Body of pancreas (tissue), 4 donors: ENCODE measurements around the gene FAM98C.

Source experiments
- CTCF ChIP-seq, 7 experiments: fragments of 450-650 bp in 4 of 7; fragments of 200-600 bp in 3 of 7; sonication (generic) in 3 of 7; IDR thresholded peaks; one replicate each; pipeline ENCODE4 v1.5.1; 2016 to 2019; ENCODE audit warnings: antibody characterized with exemption in 7 of 7
- POLR2A ChIP-seq, 3 donors: fragments of 450-650 bp; IDR thresholded peaks; one replicate each; pipeline ENCODE4 v1.6.1; 2016; ENCODE audit warnings: antibody characterized with exemption in 3 of 3, mild to moderate bottlenecking in 2 of 3

- TF ChIP-seq CTCF (IDR thresholded peaks at IDR 0.05) (no peak), POLR2A (IDR thresholded peaks at IDR 0.05) (no peak)
Measured at GRCh38 chr19:38360839-38361631, 41.9 kb upstream of the FAM98C start.
